ENCODE data around the gene ATG5. TPM values are rescaled to one million over a fixed set of nuclear protein-coding genes. Genes with fewer than 3 reads are reported as not detected.

Gene ATG5
- total RNA-seq, 2 experiments from 2014 or later = 18.8 to 31.1 TPM

DNA sequence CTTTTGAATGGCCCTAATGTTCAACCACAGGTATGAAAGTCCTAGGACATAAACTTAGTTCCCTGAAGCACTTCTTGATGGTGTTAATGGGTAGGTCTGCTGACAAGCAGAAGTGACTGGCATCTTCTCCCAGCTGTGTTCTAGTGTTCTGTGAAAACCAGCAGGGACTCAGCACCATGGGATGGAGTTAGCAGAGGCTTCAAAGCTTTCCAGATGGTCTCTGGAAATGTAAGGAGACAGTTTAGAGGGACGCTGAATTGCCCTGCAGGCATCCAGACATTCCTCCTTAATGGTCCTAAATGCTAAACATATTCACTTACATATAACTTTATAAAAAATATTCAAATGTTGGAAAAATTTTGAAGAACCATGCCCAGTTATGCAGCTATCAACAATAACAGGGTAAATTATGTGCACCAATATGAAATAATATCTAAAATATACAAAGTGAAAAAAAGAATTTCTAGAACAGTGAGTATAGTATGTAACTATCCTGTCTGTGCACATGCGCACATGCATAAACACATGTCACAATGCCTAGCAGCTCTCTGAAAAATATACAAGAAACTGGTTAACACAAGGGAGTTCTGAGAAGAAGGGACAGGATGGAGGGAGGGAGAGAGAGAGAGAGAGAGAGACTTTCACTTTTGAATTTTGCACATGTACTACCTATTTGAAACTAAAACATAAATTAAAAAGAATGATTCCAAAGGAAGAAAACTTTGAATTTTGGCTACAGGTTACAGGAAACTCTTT, 152.3 kb downstream of the ATG5 start:
- H3K9me2 ChIP-seq (ENCODE audit: insufficient read depth, low read length) = no peaks in the 10 kb centered on the region
- intact Hi-C loops (cut with micrococcal nuclease; ENCODE audit: unreplicated experiment) = loop anchor here (10.0 kb wide), 1 partner anchor 1529 kb away; no protein-coding TSS in a partner anchor
- H2AFZ ChIP-seq (ENCODE audit: low read length) = no peak overlapping the region
- H3K9me3 ChIP-seq (ENCODE audit: low read length) = no peaks in the 10 kb centered on the region
- no peaks in the 10 kb centered on the region for H3K4me1 ChIP-seq (ENCODE audit: insufficient read depth, low read length, poor library complexity, severe bottlenecking)
- DNase-seq (ENCODE audit: low spot score) = no peak
- no TSS peak for BruUV-seq (replicated peaks)
- H3K4me3 ChIP-seq (ENCODE audit: low read depth, low read length, poor library complexity, severe bottlenecking) = no peak overlapping the region
- ChIA-PET CTCF (ENCODE audit: unreplicated experiment) (no interaction called here), POLR2A (interaction anchor here (0.8 to 1.3 kb wide), 3 partner anchors 11 to 112 kb away, joined by 3 to 4 read pairs (median 3); no protein-coding TSS in a partner anchor)
- H4K20me1 ChIP-seq (ENCODE audit: insufficient read depth, low read length) = no peaks in the 10 kb centered on the region
- TF ChIP-seq EZH2phosphoT487 (IDR thresholded peaks at IDR 0.05; ENCODE audit: borderline replicate concordance, low read depth, low read length) = no peak
- TF ChIP-seq, protein P1, sequence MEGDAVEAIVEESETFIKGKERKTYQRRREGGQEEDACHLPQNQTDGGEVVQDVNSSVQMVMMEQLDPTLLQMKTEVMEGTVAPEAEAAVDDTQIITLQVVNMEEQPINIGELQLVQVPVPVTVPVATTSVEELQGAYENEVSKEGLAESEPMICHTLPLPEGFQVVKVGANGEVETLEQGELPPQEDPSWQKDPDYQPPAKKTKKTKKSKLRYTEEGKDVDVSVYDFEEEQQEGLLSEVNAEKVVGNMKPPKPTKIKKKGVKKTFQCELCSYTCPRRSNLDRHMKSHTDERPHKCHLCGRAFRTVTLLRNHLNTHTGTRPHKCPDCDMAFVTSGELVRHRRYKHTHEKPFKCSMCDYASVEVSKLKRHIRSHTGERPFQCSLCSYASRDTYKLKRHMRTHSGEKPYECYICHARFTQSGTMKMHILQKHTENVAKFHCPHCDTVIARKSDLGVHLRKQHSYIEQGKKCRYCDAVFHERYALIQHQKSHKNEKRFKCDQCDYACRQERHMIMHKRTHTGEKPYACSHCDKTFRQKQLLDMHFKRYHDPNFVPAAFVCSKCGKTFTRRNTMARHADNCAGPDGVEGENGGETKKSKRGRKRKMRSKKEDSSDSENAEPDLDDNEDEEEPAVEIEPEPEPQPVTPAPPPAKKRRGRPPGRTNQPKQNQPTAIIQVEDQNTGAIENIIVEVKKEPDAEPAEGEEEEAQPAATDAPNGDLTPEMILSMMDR (conservative IDR thresholded peaks at IDR 0.05; ENCODE audit: low read length) = no peak
- no peak overlapping the region for H3K27ac ChIP-seq (ENCODE audit: low read depth, low read length, poor library complexity, severe bottlenecking)
- H3K36me3 ChIP-seq (ENCODE audit: insufficient read depth, low read length) = no peaks in the 10 kb centered on the region
- H3K4me2 ChIP-seq (ENCODE audit: low read length) = no peak overlapping the region
- no peaks in the 10 kb centered on the region for H3K79me2 ChIP-seq (ENCODE audit: insufficient read depth, low read depth, low read length)

DNA sequence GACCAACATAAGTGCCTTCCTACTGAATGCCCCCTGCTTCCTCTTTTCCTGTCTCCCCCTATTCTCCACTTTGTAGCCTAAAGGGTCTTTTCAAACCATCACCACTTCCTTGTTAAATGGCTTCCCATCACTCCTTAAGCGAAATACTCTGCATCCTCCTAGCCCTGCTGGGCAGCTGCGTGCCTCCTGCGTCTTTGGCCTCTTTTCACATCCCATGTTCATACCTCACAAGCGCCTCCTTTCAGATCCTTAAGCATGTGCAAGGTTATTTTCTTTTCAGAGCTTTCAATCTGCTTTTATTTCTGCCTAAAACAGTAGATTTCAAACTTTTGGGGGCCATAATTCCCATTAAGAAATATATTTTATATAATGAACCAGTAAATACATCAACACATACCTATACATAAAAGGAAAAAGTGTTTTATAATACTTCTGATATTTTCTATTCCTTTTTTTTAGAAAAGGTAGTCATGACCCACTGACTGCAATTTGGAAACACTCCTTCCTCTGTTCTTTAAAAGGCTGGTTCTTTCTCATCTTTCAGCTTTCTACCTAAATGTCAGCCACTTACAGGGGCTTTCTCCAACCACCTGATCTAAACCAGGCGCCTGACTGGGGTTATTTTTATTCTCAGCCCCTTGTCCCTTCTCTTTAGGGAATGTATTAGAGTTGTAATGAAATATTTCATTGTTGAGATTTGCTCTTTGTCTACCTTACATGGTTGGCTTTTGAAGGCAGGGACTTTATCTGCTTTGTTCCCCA, 155.3 kb downstream of the ATG5 start:
- peaks cover 29% of the 10 kb centered on the region for H3K4me1 ChIP-seq (ENCODE audit: insufficient read depth, low read length, poor library complexity, severe bottlenecking)
- no peaks in the 10 kb centered on the region for H3K9me3 ChIP-seq (ENCODE audit: low read length)
- no peaks in the 10 kb centered on the region for H3K79me2 ChIP-seq (ENCODE audit: insufficient read depth, low read depth, low read length)
- H2AFZ ChIP-seq (ENCODE audit: low read length) = no peak overlapping the region
- H3K27ac ChIP-seq (ENCODE audit: low read depth, low read length, poor library complexity, severe bottlenecking) = no peak overlapping the region
- ChIA-PET CTCF (ENCODE audit: unreplicated experiment) (no interaction called here), POLR2A (interaction anchor here (0.8 to 1.4 kb wide), 2 partner anchors 14 to 21 kb away, joined by 3 to 4 read pairs; no protein-coding TSS in a partner anchor)
- no peak overlapping the region for H3K4me2 ChIP-seq (ENCODE audit: low read length)
- intact Hi-C loops (cut with micrococcal nuclease; ENCODE audit: unreplicated experiment) = loop anchor here (10.0 kb wide), 1 partner anchor 1525 kb away; no protein-coding TSS in a partner anchor
- H4K20me1 ChIP-seq (ENCODE audit: insufficient read depth, low read length) = no peaks in the 10 kb centered on the region
- DNase-seq (ENCODE audit: low spot score) = no peak
- no TSS peak for BruUV-seq (replicated peaks)
- TF ChIP-seq, protein P1 (conservative IDR thresholded peaks at IDR 0.05; ENCODE audit: low read length) = no peak
- no peak for TF ChIP-seq EZH2phosphoT487 (IDR thresholded peaks at IDR 0.05; ENCODE audit: borderline replicate concordance, low read depth, low read length)
- H3K9me2 ChIP-seq (ENCODE audit: insufficient read depth, low read length) = no peaks in the 10 kb centered on the region
- H3K36me3 ChIP-seq (ENCODE audit: insufficient read depth, low read length) = no peaks in the 10 kb centered on the region
- H3K4me3 ChIP-seq (ENCODE audit: low read depth, low read length, poor library complexity, severe bottlenecking) = no peak overlapping the region
